HG02642 (cell line): ENCODE results near the gene PLA2G4C.

Source experiments
- ATAC-seq: cut with Tn5 transposase; IDR thresholded peaks from one replicate; pipeline ENCODE4 v1.9.1; 2021; ENCODE audit warnings: mild to moderate bottlenecking; ENCODE audit not compliant: unreplicated experiment, poor library complexity

Gene PLA2G4C

GRCh38 chr19:48000846-48001245, 109.8 kb downstream of the PLA2G4C start:
- ATAC-seq, result no peak

GRCh38 chr19:47998800-47999199, 111.8 kb downstream of the PLA2G4C start:
- ATAC-seq, result no peak
